Right lobe of liver (tissue), 4 donors: ENCODE measurements around the gene PKD1.

Experiments
- POLR2A ChIP-seq: fragments of 450-650 bp; IDR thresholded peaks from one replicate; pipeline ENCODE4 v1.6.1; 2017; ENCODE audit warnings: antibody characterized with exemption, mild to moderate bottlenecking
- TF ChIP-seq, protein P1 (sequence below), 4 donors: fragments of 200-600 bp in 3 of 4; fragments of 450-650 bp in 1 of 4; IDR thresholded peaks; one replicate each; pipeline versions ENCODE4 v1.5.1 to v1.8.0; 2016 to 2022; ENCODE audit warnings: antibody characterized with exemption in 4 of 4, mild to moderate bottlenecking in 2 of 4
- donor health status: DM: no; HTN: no; CAD: no.
- donor health status: DM: no; HTN: no; CAD: no.
- donor health status: DM: no; HTN: yes; CAD: no.

DNA sequence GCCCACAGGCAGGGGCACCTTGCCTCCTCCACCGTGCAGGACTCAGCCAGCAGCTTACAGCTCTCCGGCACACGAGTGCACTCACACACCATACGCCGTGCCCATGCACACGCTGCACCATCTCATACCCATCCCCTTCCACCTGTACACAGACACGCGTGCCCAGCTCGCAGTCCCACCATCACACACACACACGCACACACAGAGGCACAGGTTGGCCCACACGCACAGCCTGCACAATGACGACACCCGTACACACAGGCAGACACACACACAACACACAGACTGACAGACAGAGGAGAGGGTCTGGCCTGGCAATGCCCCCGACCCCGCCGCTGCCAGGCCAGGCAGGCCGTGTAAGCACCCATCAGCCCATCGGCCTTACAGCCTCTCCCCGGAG is 48.6 kb upstream of the PKD1 start:
- TF ChIP-seq, protein P1, sequence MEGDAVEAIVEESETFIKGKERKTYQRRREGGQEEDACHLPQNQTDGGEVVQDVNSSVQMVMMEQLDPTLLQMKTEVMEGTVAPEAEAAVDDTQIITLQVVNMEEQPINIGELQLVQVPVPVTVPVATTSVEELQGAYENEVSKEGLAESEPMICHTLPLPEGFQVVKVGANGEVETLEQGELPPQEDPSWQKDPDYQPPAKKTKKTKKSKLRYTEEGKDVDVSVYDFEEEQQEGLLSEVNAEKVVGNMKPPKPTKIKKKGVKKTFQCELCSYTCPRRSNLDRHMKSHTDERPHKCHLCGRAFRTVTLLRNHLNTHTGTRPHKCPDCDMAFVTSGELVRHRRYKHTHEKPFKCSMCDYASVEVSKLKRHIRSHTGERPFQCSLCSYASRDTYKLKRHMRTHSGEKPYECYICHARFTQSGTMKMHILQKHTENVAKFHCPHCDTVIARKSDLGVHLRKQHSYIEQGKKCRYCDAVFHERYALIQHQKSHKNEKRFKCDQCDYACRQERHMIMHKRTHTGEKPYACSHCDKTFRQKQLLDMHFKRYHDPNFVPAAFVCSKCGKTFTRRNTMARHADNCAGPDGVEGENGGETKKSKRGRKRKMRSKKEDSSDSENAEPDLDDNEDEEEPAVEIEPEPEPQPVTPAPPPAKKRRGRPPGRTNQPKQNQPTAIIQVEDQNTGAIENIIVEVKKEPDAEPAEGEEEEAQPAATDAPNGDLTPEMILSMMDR (IDR thresholded peaks at IDR 0.05): no peak
- TF ChIP-seq POLR2A: no peak
